ENCODE measurements around the gene MAST4. TPM values are rescaled to one million over a fixed set of nuclear protein-coding genes. Genes with fewer than 3 reads are reported as not detected.

Gene MAST4
- total RNA-seq, 4 donors from 2014 or later = 55.3 to 148 (median 110) TPM

DNA sequence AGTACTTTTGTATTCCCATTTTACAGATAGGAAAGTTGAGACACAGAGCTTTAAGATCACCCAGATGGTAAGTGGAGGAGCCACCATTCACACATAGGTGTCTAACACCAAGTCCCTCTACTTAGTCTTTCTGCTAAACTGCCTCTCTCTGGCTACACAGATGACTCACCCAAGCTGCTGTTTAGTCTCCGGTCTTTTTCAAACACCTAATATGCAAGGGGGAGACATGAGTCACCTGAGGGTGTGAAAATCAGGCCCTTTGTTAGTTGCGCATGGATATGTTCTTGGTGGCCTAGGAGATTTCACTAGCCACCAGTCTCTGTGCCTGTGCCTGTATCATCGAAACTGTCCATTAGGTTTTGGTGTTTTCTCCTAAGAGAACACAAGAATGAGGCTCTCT lies 117.8 kb downstream of the MAST4 start:
- intact Hi-C loops (cut with DNase I) = no loop called here
- Histone ChIP-seq H3K9me3 (peaks cover 0 to 10% (median 0%) of the 10 kb centered on the region in 3 donors), H3K4me1 (no peaks in the 10 kb centered on the region), H3K4me3 (no peak overlapping the region), H3K36me3 (no peaks in the 10 kb centered on the region), H3K27me3 (no peaks in the 10 kb centered on the region), H3K27ac (no peak overlapping the region)
- TF ChIP-seq, protein P1, sequence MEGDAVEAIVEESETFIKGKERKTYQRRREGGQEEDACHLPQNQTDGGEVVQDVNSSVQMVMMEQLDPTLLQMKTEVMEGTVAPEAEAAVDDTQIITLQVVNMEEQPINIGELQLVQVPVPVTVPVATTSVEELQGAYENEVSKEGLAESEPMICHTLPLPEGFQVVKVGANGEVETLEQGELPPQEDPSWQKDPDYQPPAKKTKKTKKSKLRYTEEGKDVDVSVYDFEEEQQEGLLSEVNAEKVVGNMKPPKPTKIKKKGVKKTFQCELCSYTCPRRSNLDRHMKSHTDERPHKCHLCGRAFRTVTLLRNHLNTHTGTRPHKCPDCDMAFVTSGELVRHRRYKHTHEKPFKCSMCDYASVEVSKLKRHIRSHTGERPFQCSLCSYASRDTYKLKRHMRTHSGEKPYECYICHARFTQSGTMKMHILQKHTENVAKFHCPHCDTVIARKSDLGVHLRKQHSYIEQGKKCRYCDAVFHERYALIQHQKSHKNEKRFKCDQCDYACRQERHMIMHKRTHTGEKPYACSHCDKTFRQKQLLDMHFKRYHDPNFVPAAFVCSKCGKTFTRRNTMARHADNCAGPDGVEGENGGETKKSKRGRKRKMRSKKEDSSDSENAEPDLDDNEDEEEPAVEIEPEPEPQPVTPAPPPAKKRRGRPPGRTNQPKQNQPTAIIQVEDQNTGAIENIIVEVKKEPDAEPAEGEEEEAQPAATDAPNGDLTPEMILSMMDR (IDR thresholded peaks at IDR 0.05) = no peak
- no peak for TF ChIP-seq POLR2A (IDR thresholded peaks at IDR 0.05)
- no peak for DNase-seq
- WGBS, 2 donors = 32 to 37% methylated on average over 3 of the region's 3 CpGs

DNA sequence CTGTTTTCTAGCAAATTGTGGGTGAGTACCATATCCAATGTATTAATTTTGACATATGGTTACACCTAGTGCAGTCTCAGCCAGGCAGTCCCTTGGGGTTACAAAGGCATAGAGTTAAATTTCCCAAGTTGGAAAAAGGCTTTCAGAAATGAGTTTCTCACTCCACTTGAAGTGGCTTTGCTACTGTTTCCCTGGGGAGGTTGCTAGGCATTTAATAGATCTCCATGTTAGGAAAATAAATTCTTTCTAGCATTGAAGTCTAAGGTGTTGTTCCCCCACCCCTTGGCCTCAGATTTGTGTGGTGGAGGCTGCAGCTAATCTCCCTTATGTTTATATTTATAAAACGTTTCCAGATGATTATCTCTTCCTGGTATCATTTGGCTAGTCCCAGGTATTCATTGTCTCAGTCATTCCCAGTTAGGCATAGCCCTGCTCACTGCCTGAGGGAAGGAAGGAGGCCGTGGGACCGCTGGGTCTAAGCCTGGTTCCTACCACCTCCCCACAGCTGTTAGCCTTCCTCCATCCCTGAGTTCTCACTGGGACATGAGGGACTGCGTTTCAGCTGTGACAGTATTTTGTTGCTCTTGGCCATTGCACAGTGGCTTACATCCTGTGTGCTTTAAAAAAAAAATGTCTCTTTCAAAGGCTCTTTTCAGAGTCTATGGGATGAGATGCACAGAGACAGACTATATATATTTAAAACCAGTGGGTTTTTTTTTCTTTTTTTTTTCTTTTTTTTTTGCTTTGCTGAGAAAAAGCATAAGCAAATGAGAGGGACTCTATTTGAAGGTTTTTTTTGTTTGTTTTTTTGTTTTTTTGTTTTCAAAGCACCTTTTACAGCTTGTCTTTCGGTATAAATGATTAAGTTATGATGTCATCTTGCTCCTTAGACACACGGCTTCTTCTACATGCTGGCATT lies 121.5 kb downstream of the MAST4 start:
- WGBS, 2 donors = 46 to 48% methylated on average over 6 of the region's 6 CpGs
- no peaks in the 10 kb centered on the region for H3K9me3 ChIP-seq

DNA sequence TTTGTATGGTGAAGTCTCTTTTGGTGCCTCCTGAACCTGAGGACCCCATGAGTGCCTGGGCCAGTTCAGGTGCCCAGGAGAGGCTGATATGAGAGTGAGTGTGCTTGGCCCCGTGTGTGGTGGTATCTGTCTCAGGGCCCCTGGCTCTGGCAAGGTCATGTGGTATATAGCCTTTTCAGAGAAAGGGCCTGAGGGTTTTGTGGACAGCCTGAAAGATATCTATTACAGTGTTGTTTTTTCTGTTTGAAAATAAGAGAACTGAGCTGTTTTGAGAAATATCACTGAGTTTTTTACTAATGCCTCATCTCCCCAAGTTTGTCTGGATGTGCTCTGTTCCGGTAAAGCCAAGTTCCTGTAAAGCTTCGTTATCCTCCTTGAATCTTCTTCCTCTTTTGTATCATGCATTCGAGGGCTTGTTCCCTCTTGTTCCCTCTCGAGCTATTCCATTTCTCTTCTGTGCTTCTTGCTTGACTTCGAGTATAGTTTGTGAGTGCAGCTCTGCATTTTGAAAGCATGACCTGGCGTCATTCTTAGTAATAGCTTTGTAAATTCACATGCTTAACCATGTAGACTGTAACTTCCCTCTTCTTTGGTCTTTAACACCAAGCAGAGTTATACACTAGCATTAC lies 122.3 kb downstream of the MAST4 start:
- intact Hi-C loops (cut with DNase I) = no loop called here
- no peak overlapping the region for H3K27ac ChIP-seq
- H3K9me3 ChIP-seq = no peaks in the 10 kb centered on the region
- no peaks in the 10 kb centered on the region for H3K27me3 ChIP-seq
- no peaks in the 10 kb centered on the region for H3K4me1 ChIP-seq
- no peak for TF ChIP-seq POLR2A (IDR thresholded peaks at IDR 0.05)
- TF ChIP-seq, protein P1 (IDR thresholded peaks at IDR 0.05) = no peak
- H3K36me3 ChIP-seq = no peaks in the 10 kb centered on the region
- no peak overlapping the region for H3K4me3 ChIP-seq
- WGBS, 2 donors = 54 to 60% methylated on average over 7 of the region's 7 CpGs
- no peak for DNase-seq

More for the DNA sequence above, 121.5 kb downstream of the MAST4 start:
- Histone ChIP-seq H3K36me3 (no peaks in the 10 kb centered on the region), H3K4me1 (no peaks in the 10 kb centered on the region), H3K4me3 (no peak overlapping the region), H3K27ac (no peak overlapping the region), H3K27me3 (no peaks in the 10 kb centered on the region)
- TF ChIP-seq, protein P1 (IDR thresholded peaks at IDR 0.05) = no peak
- no peak for TF ChIP-seq POLR2A (IDR thresholded peaks at IDR 0.05)
- no peak for DNase-seq
- intact Hi-C loops (cut with DNase I) = no loop called here

DNA sequence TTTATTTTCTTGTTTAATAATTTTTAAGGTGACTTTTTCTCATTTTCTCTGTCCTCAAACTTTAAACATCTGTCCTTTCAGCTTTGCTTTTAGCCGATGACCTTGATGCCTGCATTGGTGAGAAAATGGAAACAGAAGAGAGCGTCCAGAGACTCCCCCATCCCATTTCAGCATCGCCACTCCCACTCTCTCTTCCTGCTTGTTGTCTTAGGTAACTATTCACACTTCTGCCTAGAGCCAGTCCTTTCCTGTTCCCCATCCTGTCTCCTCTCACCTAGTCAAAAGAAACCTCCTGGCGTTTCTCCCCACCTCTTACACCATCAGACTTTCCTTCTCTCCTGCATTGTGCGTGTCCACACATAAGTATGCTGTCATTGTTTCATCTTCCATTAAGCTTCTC lies 124.6 kb downstream of the MAST4 start:
- H3K4me1 ChIP-seq = no peaks in the 10 kb centered on the region
- WGBS, 2 donors = 67 to 75% methylated on average over 5 of the region's 5 CpGs
- TF ChIP-seq, protein P1 (IDR thresholded peaks at IDR 0.05) = no peak
- TF ChIP-seq POLR2A (IDR thresholded peaks at IDR 0.05) = no peak
- H3K36me3 ChIP-seq = no peaks in the 10 kb centered on the region
- no peak overlapping the region for H3K27ac ChIP-seq
- no peaks in the 10 kb centered on the region for H3K27me3 ChIP-seq
- no peak for DNase-seq
- intact Hi-C loops (cut with DNase I) = no loop called here
- no peaks in the 10 kb centered on the region for H3K9me3 ChIP-seq
- no peak overlapping the region for H3K4me3 ChIP-seq

DNA sequence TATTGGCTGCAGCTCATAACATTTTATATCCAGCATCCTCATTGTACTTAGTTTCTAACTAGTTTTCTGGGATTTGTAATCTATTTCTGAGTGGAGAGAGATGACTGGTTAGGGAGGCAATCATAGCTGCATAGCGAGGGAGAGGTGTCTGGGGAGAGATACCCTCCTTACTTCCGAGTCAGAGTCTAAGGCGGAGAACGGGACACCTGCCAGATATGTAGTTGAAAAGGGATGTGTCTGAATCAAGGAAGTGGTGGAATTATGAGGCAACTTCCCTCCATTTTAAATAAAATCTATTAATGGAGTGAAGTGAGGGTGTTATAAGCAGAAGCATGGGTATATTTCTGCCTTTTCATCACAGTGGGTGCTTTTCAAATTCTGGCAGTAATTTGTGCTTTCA lies 126.5 kb downstream of the MAST4 start:
- H3K4me1 ChIP-seq = no peaks in the 10 kb centered on the region
- no peaks in the 10 kb centered on the region for H3K27me3 ChIP-seq
- H3K9me3 ChIP-seq = no peaks in the 10 kb centered on the region
- DNase-seq = no peak
- TF ChIP-seq POLR2A (IDR thresholded peaks at IDR 0.05) = no peak
- TF ChIP-seq, protein P1 (IDR thresholded peaks at IDR 0.05) = no peak
- H3K36me3 ChIP-seq = no peaks in the 10 kb centered on the region
- intact Hi-C loops (cut with DNase I) = no loop called here
- 67 to 71% methylated on average over 4 of the region's 4 CpGs for WGBS, 2 donors
- H3K4me3 ChIP-seq = no peak overlapping the region
- no peak overlapping the region for H3K27ac ChIP-seq

All from esophagus squamous epithelium (tissue), 5 donors.